ENCODE measurements around the gene HMBS. TPM values are rescaled to one million over a fixed set of nuclear protein-coding genes. Genes with fewer than 3 reads are reported as not detected.

The HMBS gene
- polyA plus RNA-seq, 3 donors, result 13.7 to 23.3 (median 14.7) TPM

Other genes starting within 250 kb of the HMBS start
- gene CXCR5, start 201.0 kb upstream of the HMBS start, polyA plus RNA-seq, result under 1 TPM; 0.22 to 1.00 (median 0.46) TPM
- gene BCL9L, start 159.0 kb upstream of the HMBS start, polyA plus RNA-seq, result 10 to 100 TPM; 13.9 to 28.9 (median 22.8) TPM
- under 1 TPM in 2 of 3 donors, not detected in 1; 0.14 to 0.16 TPM for gene UPK2, start 128.6 kb upstream of the HMBS start, polyA plus RNA-seq
- gene FOXR1, start 113.1 kb upstream of the HMBS start, polyA plus RNA-seq, result not detected
- 10 to 100 TPM in 2 of 3 donors, 1 to 10 TPM in 1; 6.1 to 28.3 (median 13.7) TPM for gene CENATAC, start 86.7 kb upstream of the HMBS start, polyA plus RNA-seq
- 1,000 to 10,000 TPM; 1,274 to 4,411 (median 1,949) TPM for gene RPS25, start 66.5 kb upstream of the HMBS start, polyA plus RNA-seq
- 10 to 100 TPM; 24.1 to 48.4 (median 46.6) TPM for gene TRAPPC4, start 66.1 kb upstream of the HMBS start, polyA plus RNA-seq
- 10 to 100 TPM in 2 of 3 donors, 1 to 10 TPM in 1; 7.4 to 37.9 (median 13.2) TPM for gene SLC37A4, start 54.0 kb upstream of the HMBS start, polyA plus RNA-seq
- 10 to 100 TPM; 37.7 to 73.2 (median 41.1) TPM for gene HYOU1, start 27.7 kb upstream of the HMBS start, polyA plus RNA-seq
- 10 to 100 TPM; 20.5 to 35.2 (median 30.7) TPM for gene VPS11, start 17.1 kb upstream of the HMBS start, polyA plus RNA-seq
- gene DPAGT1, start 17.0 kb downstream of the HMBS start, polyA plus RNA-seq, result 10 to 100 TPM; 20.0 to 28.9 (median 24.0) TPM
- gene C2CD2L, start 22.5 kb downstream of the HMBS start, polyA plus RNA-seq, result 1 to 10 TPM; 3.1 to 6.7 (median 5.2) TPM
- gene HINFP, start 36.7 kb downstream of the HMBS start, polyA plus RNA-seq, result 10 to 100 TPM in 1 of 3 donors, 1 to 10 TPM in 2; 9.1 to 15.4 (median 9.7) TPM
- under 1 TPM; 0.01 to 0.34 (median 0.06) TPM for gene ABCG4, start 64.2 kb downstream of the HMBS start, polyA plus RNA-seq
- gene NLRX1, start 83.8 kb downstream of the HMBS start, polyA plus RNA-seq, result 10 to 100 TPM in 2 of 3 donors, 1 to 10 TPM in 1; 7.1 to 15.4 (median 10.3) TPM
- under 1 TPM; 0.17 to 0.27 (median 0.22) TPM for gene NHERF4, start 100.6 kb downstream of the HMBS start, polyA plus RNA-seq
- gene CBL, start 121.5 kb downstream of the HMBS start, polyA plus RNA-seq, result 1 to 10 TPM; 1.7 to 7.3 (median 5.8) TPM
- gene MCAM, start 232.2 kb downstream of the HMBS start, polyA plus RNA-seq, result 100 to 1,000 TPM in 2 of 3 donors, 10 to 100 TPM in 1; 45.3 to 517 (median 120) TPM
- gene RNF26, start 249.6 kb downstream of the HMBS start, polyA plus RNA-seq, result 10 to 100 TPM in 2 of 3 donors, 1 to 10 TPM in 1; 8.8 to 16.3 (median 11.1) TPM

All from adipose tissue (tissue), 3 donors.